SK-N-MC (cell line): ENCODE results near the gene FLNB.

Source experiments
- EZH2 ChIP-seq: fragments of 200-600 bp; sonication (generic); IDR thresholded peaks from one replicate; pipeline ENCODE4 v1.6.1; 2017; ENCODE audit warnings: antibody characterized with exemption
- POLR2AphosphoS5 ChIP-seq: IDR thresholded peaks from 2 replicates; pipeline ENCODE4 v1.6.1; 2012; ENCODE audit warnings: mild to moderate bottlenecking, low read depth, low read length, borderline replicate concordance

GRCh38 chr3:58034738-58035523 lies 26.7 kb downstream of the FLNB start:
- TF ChIP-seq POLR2AphosphoS5, result no peak
- no peak for TF ChIP-seq EZH2
